Measurements from ENCODE around the gene OVCA2.
A peak's percentile ranks its signal among the peaks of the same experiment; 100 is the strongest.

The OVCA2 gene

GRCh38 chr17:2034157-2034556, 7.7 kb upstream of the OVCA2 start:
- DNase-seq (ENCODE audit: low read depth in 2 of 2), result no peak

- no peak for DNase-seq (ENCODE audit: low read depth in 2 of 2)
Measured at GRCh38 chr17:2034806-2035540, 6.8 kb upstream of the OVCA2 start.

- no peak for DNase-seq (ENCODE audit: low read depth in 2 of 2)
Measured at GRCh38 chr17:2035541-2036488, 6.0 kb upstream of the OVCA2 start.

DNA sequence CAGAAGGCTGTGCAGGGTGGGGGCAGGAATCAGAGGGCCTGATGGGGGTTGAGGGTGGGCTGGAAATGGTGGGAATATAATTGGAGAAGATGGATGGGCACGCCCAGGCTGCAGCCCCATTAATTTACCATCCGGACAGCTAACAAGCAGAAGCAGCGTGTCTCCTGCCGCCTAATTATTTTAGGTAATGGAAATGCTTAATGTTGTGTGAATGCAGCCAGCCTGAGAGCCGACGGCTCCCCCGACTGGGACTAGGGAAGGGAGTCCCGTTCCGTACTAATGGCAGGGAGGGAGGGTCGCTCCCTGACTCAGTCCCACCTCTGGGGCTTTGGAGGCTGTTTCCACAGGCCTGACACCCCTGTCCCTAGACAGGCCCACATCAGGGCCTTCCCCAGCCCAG, 4.7 kb upstream of the OVCA2 start:
- DNase-seq (ENCODE audit: low read depth in 2 of 2), result no peak

DNA sequence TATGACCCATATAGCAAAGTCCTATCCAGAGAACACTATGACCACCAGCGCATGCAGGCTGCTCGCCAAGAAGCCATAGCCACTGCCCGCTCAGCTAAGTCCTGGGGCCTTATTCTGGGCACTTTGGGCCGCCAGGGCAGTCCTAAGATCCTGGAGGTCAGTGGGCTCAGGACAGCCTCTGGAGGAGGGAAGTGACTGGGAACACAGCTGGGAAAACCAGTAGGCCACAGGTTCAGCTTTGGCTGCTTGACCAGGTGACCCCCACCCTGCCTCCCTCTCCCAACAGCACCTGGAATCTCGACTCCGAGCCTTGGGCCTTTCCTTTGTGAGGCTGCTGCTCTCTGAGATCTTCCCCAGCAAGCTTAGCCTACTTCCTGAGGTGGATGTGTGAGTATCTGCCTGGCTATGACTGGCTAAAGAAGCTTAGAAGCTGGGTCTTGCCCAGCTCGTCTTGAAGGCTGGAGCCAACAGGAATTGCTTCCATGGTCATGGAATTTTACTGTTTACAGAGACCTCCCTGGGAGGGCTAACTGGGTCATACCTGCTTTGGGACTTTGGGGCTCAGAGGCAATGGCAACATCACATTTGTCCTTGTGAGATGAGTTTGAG, 1.5 kb upstream of the OVCA2 start:
- DNase-seq (ENCODE audit: low read depth in 2 of 2), result no peak

DNA sequence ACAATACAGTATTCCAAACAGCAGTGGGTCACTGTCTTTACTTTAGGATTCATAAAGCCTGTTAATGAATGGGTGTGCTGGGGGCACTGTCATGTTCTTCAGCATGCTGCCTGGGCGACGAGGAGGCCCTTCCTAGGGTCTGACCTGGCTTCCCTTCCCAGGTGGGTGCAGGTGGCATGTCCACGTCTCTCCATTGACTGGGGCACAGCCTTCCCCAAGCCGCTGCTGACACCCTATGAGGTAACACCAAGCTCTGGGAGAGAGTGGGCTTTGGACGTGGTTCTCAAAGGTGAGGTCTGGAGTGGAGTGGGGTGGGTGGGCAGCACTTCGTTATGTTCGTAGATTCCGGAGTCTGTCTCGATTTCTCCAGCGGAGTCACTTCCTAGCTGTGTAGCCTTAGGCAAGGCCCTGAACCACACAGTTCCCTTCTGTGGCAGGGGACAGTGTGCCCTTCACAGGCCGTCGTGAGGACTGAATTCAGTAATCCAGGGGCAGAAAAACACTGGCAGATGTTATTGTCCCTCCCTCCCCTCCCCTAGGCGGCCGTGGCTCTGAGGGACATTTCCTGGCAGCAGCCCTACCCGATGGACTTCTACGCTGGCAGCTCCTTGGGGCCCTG, 771 bp upstream of the OVCA2 start:
- DNase-seq (ENCODE audit: low read depth in 2 of 2), result no peak

GRCh38 chr17:2042390-2042847, 597 bp downstream of the OVCA2 start:
- no peak for DNase-seq (ENCODE audit: low read depth in 2 of 2)

DNA sequence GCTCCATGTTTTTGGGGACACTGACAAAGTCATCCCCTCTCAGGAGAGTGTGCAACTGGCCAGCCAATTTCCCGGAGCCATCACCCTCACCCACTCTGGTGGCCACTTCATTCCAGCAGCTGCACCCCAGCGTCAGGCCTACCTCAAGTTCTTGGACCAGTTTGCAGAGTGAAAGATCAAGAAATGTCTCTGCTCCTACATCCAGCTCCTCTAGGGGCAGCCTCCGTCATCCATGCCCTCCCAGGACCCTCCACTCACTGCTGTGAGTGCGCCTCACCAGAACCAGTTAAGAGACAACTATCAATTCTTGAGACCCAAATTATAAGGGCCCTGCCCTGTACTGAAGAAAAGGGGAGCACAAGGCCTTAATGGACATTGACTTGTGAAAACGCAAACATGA, 1.1 kb downstream of the OVCA2 start:
- no peak for DNase-seq (ENCODE audit: low read depth in 2 of 2)

DNA sequence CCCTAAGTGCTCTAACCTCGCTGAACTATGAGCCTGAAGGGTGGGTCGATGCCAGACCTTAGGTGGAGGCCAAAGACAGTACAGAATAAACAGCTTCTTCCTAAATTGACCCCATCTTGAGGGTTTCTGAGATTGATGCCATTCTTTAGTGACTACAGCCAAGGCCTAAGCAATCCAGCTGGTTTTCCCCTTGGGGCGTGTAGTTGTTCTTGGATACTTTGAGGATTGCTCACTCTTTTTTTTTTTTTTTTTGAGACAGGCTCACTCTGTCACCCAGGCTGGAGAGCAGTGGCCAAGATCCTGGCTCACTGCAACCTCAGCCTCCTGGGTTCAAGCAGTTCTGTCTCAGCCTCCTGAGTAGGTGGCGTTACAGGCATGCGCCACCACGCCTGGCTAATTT, 2.0 kb downstream of the OVCA2 start:
- DNase-seq (ENCODE audit: low read depth in 2 of 2), result no peak

GRCh38 chr17:2044263-2044894, 2.6 kb downstream of the OVCA2 start:
- DNase-seq (ENCODE audit: low read depth in 2 of 2), result no peak

DNA sequence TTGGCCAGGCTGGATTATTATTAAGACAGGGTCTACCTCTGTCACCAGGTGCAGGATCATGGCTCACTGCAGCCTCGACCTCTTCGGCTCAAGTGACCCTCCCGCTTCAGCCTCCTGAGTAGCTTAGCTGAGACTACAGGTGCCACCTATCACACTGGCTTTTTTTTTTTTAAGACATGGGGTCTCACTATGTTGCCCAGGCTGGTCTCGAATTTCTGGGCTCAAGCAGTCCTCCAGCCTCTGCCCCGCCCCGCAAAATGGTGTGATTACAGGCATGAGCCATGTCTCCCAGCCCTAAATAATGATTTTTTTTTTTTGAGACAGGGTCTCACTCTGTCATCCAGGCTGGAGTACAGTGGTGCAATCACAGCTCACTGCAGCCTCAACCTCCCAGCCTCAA, 5.8 kb downstream of the OVCA2 start:
- DNase-seq (ENCODE audit: low read depth in 2 of 2), result no peak

DNA sequence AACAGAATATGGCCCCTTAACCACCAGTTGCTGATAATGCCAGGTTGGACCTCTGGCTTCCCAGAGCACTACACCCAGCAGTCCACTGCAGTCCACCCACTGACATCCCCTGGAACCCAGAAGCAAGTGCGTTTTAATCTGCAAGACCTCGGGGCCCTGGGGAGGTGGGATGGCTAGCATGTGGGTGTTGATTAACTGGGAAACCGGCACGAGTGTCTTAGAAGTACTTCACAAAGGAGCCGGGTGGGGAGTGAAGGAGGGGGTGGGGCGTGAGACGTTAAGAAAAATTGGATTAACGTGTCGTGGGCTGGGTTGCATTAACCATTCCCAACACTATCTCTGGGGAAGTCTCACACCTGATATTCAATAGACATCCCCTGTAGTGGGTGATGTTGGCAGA, 7.0 kb downstream of the OVCA2 start:
- DNase-seq (ENCODE audit: low read depth in 2 of 2), result no peak

GRCh38 chr17:2049333-2050299, 7.8 kb downstream of the OVCA2 start:
- peak; percentile 89 for DNase-seq (ENCODE audit: low read depth in 2 of 2)

DNA sequence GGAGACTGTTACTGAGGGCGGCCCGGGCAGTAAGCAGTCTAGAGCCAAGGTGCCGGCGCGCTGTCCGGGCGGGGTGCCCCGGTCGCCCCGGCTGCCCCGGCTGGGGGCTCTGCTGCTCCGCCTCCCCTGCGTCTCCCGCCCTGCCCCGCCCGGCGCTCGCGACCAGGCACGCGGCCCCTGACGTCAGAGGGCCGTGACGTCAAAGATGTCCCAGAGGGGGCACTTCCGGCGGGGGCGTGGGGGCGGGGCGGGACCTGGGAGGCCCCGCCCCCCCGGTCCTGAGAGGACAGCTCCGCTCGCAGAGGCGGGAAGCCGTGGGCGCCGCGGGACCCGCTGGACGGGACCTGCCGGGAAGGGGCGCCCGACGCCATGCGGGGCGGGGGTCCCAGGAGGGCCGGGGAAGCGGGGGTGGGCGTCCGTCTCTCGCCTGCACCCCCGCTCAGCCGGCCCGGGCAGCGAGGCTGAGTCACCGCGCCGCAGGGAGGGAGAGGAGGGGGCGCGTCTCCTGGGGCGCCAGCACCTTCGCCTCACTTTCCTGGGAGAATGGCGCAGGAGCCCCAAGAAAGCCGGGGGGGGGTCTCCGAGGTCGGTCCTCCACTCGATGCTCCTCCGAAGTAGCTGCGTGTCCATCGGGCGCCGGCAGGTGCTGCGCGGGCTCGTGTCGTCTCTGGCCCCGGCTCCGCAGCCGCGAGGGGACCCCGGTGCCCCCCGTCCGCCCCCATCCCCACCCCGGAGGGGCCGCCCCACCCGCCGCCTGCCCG, 8.7 kb downstream of the OVCA2 start:
- peak in 1 of 2 donors; percentile 62 for DNase-seq (ENCODE audit: low read depth in 2 of 2)

DNA sequence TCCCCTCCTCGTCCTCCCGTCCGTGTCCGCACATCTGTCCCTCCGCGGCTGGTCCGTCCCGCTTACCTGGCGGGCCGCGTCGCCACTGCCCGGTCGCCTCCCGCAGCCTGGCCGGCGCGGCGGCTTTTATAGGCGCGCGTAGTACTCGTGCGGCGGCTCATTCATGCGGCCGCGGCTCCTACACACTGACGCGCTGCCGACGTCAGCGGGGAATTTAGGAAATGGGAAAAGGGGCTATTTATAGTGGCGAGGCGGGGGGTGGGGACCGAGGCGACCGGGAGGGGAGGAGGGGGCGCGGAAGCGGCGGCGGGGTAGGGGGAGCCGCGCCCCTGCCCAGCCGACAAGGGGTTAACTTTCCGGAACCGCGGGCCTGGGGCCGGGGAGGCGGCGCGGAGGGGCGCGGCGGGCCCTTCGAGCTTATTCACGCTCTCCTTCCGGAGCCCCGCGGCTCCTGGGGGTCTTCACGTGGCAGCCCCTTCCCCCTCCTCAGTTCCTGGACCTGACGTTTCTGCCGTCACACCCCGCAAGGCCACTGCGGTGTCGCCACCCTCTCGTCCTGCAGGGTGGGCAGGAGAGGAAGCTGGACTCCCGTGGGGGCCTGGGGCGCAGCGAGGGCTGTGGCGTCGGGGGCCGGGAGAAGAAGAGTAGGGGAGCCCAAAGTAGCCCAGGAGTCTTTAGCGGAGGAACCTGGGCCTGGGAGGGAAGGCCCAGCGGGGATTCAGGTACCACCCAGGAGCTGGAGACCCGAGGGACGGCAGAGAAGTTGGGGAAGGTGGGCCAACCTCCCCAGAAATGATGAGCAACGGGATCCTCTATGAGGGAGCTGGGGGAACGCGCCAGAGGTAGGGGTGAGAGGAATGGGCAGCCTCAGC, 9.5 kb downstream of the OVCA2 start:
- DNase-seq (ENCODE audit: low read depth in 2 of 2), result no peak

GRCh38 chr17:2051933-2052559, 10.2 kb downstream of the OVCA2 start:
- DNase-seq (ENCODE audit: low read depth in 2 of 2), result no peak

DNA sequence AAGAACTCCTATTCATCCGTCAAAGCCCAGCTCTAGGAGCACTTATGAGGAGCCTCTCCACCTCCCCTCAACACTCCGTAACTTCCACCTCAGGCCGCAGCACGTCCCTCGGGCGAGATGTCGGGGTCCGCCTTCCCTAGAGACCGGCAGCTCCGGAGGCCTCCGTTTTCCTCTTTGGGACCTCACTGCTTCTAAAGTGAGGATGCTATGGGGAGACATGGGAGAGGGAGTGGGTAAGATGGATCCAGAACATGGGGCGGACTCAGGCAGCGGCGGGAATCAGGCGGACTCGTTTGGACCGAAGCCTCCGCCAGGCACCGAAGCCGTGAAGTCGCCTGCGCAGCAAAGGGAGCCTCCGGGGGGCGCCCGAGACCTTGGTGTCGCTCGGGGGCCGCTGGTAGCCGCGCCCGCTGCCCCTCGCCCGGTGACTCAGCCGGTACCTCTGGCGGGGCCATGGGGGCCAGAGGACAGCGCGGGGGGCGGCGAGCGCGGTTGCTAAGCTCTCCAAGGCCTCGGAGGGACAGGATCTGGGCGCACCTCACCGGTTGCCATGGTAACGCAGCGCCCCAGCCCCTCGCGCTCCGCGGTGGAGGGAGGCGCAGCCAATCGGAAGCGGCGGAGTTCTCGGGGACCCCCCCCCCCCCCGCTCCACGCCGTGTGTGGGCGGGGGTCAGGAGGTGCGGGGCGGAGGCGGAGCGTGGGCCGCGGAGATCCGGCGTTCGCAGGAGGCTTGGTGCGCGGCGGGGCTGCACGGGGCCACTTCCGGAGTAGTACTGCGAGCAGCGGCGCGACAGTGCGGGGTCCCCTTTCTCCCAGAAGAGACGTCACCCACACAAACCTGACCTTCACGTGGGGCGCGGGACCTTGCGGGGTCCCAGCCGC, 11.8 kb downstream of the OVCA2 start:
- peak; percentile 64 to 68 for DNase-seq (ENCODE audit: low read depth in 2 of 2)
